Stomach (tissue), 9 donors: ENCODE measurements around the gene OR10J4. TPM values are rescaled to one million over a fixed set of nuclear protein-coding genes. Genes with fewer than 3 reads are reported as not detected.
"Not testable (repeated sequence)": the region's sequence is repeated elsewhere in the genome, so short reads cannot be mapped to it uniquely, and the experiment has no call there.

Experiments
- DNase-seq, 2 donors: peaks; one replicate each; pipeline versions ENCODE4 v3.0.0 to v3.0.0-alpha.2; 2013 to 2019
- H3K27ac ChIP-seq, 5 donors: fragments of 200-600 bp in 4 of 5; sonication (generic) in 4 of 5; one replicate each; pipeline ENCODE4 v1.5.1; 2013 to 2019; ENCODE audit warnings: mild to moderate bottlenecking in 1 of 5, moderate library complexity in 1 of 5
- H3K27me3 ChIP-seq, 3 donors: fragments of 200-600 bp; sonication (generic); one replicate each; pipeline ENCODE4 v1.5.1; 2017 to 2019; ENCODE audit warnings: mixed run types in 1 of 3
- H3K36me3 ChIP-seq, 4 donors: fragments of 200-600 bp; sonication (generic); 1 replicate in 3 of 4; 2 replicates in 1 of 4; pipeline ENCODE4 v1.5.1; 2016 to 2019
- H3K4me1 ChIP-seq, 4 donors: fragments of 200-600 bp; sonication (generic); one replicate each; pipeline ENCODE4 v1.5.1; 2016 to 2019
- H3K4me3 ChIP-seq, 4 donors: fragments of 200-600 bp; sonication (generic) in 3 of 4; one replicate each; pipeline ENCODE4 v1.5.1; 2016 to 2019; ENCODE audit warnings: mild to moderate bottlenecking in 1 of 4
- H3K9me3 ChIP-seq, 4 donors: fragments of 200-600 bp; sonication (generic); one replicate each; pipeline ENCODE4 v1.5.1; 2016 to 2019
- CTCF ChIP-seq, 7 experiments: fragments of 450-650 bp in 4 of 7; fragments of 200-600 bp in 3 of 7; sonication (generic) in 3 of 7; IDR thresholded peaks; one replicate each; pipeline ENCODE4 v1.5.1; 2016 to 2019; ENCODE audit warnings: antibody characterized with exemption in 7 of 7, control low read depth in 2 of 7, mild to moderate bottlenecking in 1 of 7
- EP300 ChIP-seq: sonication (generic); formaldehyde crosslinking; IDR thresholded peaks from one replicate; pipeline ENCODE4 v1.6.1; 2017; ENCODE audit warnings: antibody characterized with exemption
- POLR2A ChIP-seq, 4 donors: fragments of 450-650 bp; IDR thresholded peaks; one replicate each; pipeline ENCODE4 v1.6.1; 2016; ENCODE audit warnings: antibody characterized with exemption in 4 of 4, control low read depth in 2 of 4, mild to moderate bottlenecking in 1 of 4, moderate library complexity in 1 of 4
- POLR2AphosphoS5 ChIP-seq, 3 donors: sonication (generic); formaldehyde crosslinking; IDR thresholded peaks; one replicate each; pipeline ENCODE4 v1.6.1; 2016; ENCODE audit warnings: antibody characterized with exemption in 3 of 3
- WGBS, 5 donors: extraction: QIAGEN DNeasy Blood & Tissue Kit in 3 of 5; methylation state at CpG; one replicate each; pipeline versions ENCODE4 v1.1.5 to v1.1.7; 2013 to 2018; 5-methylcytosine and 5-hydroxymethylcytosine counted together
- intact Hi-C: fragments of 100-400 bp; cut with DNase I; formaldehyde crosslinking; loops from one replicate; pipeline ENCODE4 v1.15.1; 2023; ENCODE audit warnings: low total_unique reads
- polyA plus RNA-seq, 3 donors: library from polyadenylated mRNA; stranded (reverse); fragments of 200-250 nt; gene quantifications; one replicate each; pipeline ENCODE4 v1.2.3, GENCODE V29; 2013
- total RNA-seq, 5 donors: library from RNA; depleted of rRNA; stranded (reverse); fragments of >200 nt; gene quantifications; one replicate each; pipeline versions ENCODE4 v1.1.0 to v1.2.3, GENCODE V29; 2014 to 2016
- donor health status: healthy with polysubstance abuse.
- donor health status: Bipolar disorder and iron deficiency.
- donor health status: healthy.

The OR10J4 gene
- total and polyA plus RNA-seq, 8 donors = not detected

GRCh38 chr1:159441360-159441759 lies 9.4 kb downstream of the OR10J4 start:
- H3K4me3 ChIP-seq = no peak overlapping the region
- TF ChIP-seq POLR2AphosphoS5 (IDR thresholded peaks at IDR 0.05) = no peak
- no peak for TF ChIP-seq CTCF (IDR thresholded peaks at IDR 0.05)
- TF ChIP-seq EP300 = no peak
- no peak overlapping the region for H3K27ac ChIP-seq
- H3K36me3 ChIP-seq = no peaks in the 10 kb centered on the region
- no peak for DNase-seq
- no peaks in the 10 kb centered on the region for H3K27me3 ChIP-seq
- no peaks in the 10 kb centered on the region for H3K9me3 ChIP-seq
- no peaks in the 10 kb centered on the region for H3K4me1 ChIP-seq
- intact Hi-C loops = no loop called here

GRCh38 chr1:159442428-159442827 lies 10.4 kb downstream of the OR10J4 start:
- Histone ChIP-seq H3K9me3 (no peaks in the 10 kb centered on the region), H3K4me1 (no peaks in the 10 kb centered on the region), H3K4me3 (no peak overlapping the region), H3K36me3 (no peaks in the 10 kb centered on the region), H3K27ac (no peak overlapping the region), H3K27me3 (no peaks in the 10 kb centered on the region)
- TF ChIP-seq EP300 = no peak
- TF ChIP-seq POLR2A (IDR thresholded peaks at IDR 0.05) = no peak
- TF ChIP-seq CTCF (IDR thresholded peaks at IDR 0.05) = no peak
- no peak for TF ChIP-seq POLR2AphosphoS5 (IDR thresholded peaks at IDR 0.05)
- 13 to 55% (median 28%) methylated on average over 2 of the region's 2 CpGs for WGBS, 5 donors
- intact Hi-C loops = no loop called here
- no peak for DNase-seq

DNA sequence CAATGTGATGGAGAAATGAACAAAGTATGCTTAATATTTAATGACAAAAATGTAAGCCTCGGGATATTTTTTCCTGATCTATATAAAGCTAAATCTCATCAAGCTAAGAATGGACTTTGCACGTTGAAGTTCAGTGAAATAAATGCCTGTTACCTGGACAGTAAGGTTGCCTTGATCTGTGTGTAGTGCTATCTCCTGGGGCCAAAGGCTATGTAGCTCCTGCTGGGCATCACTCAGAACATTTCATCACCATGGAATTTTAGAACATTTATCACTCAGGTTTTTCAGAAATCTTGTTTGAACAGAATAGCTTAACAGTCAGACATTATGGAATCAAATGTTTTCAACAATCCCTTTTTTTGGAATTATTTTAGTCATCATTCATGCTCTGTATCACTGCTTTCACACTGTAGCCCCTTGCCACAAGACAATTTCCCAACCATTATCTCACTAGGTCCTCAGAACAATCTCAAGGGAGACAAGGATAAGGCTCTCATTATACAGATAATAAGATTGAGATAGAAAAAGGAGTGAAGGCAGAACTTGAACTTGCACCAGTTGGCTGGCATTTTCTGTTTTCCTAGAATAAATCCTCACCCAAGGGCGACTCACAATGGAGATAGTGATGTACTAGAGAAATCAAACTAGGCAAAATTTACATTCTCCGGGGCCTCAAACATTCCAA lies 11.2 kb downstream of the OR10J4 start:
- intact Hi-C loops = no loop called here
- no peak overlapping the region for H3K27ac ChIP-seq
- H3K9me3 ChIP-seq = no peaks in the 10 kb centered on the region
- WGBS, 5 donors = 47 to 78% (median 71%) methylated on average over 4 of the region's 4 CpGs
- no peaks in the 10 kb centered on the region for H3K36me3 ChIP-seq
- no peaks in the 10 kb centered on the region for H3K4me1 ChIP-seq
- TF ChIP-seq POLR2A (IDR thresholded peaks at IDR 0.05) = no peak
- no peak for DNase-seq
- no peaks in the 10 kb centered on the region for H3K27me3 ChIP-seq
- H3K4me3 ChIP-seq = no peak overlapping the region

DNA sequence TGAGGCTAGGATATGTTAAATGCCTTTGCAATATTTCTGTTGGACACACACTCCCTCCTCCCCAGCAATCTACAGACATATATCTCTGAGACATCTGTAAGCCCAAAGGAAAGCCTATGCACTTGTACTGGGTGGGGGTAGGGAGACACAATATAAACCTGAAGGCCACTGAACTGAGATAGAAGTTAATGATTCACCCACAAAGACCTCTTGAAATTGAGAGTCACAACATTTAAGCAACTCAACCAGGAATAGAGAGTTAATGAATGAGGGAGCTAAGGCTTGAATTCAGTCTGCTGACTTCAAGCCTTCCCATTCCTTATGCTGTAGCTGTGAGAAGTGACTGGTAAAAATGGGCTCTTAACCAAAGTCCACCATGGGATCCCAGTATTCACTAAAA lies 12.5 kb downstream of the OR10J4 start:
- no peak overlapping the region for H3K27ac ChIP-seq
- H3K4me3 ChIP-seq = no peak overlapping the region
- H3K27me3 ChIP-seq = no peaks in the 10 kb centered on the region
- peaks cover 0 to 6% (median 3%) of the 10 kb centered on the region in 4 donors for H3K9me3 ChIP-seq
- H3K4me1 ChIP-seq = no peaks in the 10 kb centered on the region
- intact Hi-C loops = no loop called here
- TF ChIP-seq POLR2A (IDR thresholded peaks at IDR 0.05) = no peak
- TF ChIP-seq POLR2AphosphoS5 (IDR thresholded peaks at IDR 0.05) = no peak
- no peak for TF ChIP-seq EP300
- no peak for TF ChIP-seq CTCF (IDR thresholded peaks at IDR 0.05)
- DNase-seq = no peak
- H3K36me3 ChIP-seq = no peaks in the 10 kb centered on the region

DNA sequence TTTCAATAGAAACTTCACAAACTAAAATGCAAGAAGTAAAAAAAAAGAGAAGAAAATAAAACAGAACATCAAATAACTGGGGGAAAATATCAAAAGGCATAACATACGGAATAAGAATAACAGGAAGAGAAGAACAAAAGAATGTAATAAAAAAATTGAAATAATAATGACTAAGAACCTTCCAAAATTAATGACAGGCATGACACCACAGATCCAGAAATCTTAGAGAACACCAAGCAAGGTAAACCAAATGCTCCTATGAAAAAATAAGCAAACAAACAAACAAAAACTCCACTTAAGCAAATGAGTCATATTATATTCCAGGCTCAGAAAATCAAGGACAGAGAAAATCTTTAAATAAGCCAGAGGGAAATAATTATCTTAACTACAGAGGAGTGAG lies 16.2 kb downstream of the OR10J4 start:
- WGBS, 5 donors = 57 to 84% (median 76%) methylated on average over 1 of the region's 1 CpG
- Histone ChIP-seq H3K4me1 (no peaks in the 10 kb centered on the region), H3K27ac (no peak overlapping the region), H3K36me3 (no peaks in the 10 kb centered on the region), H3K27me3 (no peaks in the 10 kb centered on the region), H3K9me3 (peaks cover 0 to 12% (median 3%) of the 10 kb centered on the region in 4 donors), H3K4me3 (no peak overlapping the region)
- DNase-seq = no peak
- intact Hi-C loops = no loop called here
- TF ChIP-seq EP300 (no peak), POLR2A (IDR thresholded peaks at IDR 0.05) (no peak), POLR2AphosphoS5 (IDR thresholded peaks at IDR 0.05) (no peak), CTCF (IDR thresholded peaks at IDR 0.05) (no peak)

DNA sequence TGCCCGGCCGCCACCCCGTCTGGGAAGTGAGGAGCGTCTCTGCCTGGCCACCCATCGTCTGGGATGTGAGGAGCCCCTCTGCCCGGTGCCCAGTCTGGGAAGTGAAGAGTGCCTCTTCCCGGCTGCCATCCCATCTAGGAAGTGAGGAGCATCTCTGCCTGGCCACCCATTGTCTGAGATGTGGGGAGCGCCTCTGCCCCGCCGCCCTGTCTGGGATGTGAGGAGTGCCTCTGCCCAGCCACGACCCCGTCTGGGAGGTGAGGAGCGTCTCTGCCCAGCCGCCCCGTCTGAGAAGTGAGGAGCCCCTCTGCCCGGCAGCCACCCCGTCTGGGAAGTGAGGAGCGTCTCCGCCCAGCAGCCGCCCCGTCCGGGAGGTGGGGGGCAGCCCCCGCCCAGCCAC lies 17.6 kb downstream of the OR10J4 start:
- intact Hi-C loops, DNase-seq, H3K27ac ChIP-seq, H3K4me3 ChIP-seq, H3K4me1 ChIP-seq, H3K27me3 ChIP-seq, H3K36me3 ChIP-seq: not testable (repeated sequence)
- 90 to 95% (median 94%) methylated on average over 7 to 15 of the region's 23 CpGs; no CpG with 5 or more reads in 2 of the 5 donors for WGBS, 5 donors
- H3K9me3 ChIP-seq = peaks cover 0 to 12% (median 3%) of the 10 kb centered on the region in 4 donors
